Measurements from ENCODE around the gene LNX1. TPM values are rescaled to one million over a fixed set of nuclear protein-coding genes. Genes with fewer than 3 reads are reported as not detected.

Gene LNX1
- total RNA-seq, 1 experiment from 2014 or later: 1.7 TPM

GRCh38 chr4:53573696-53574095 lies 17.6 kb downstream of the LNX1 start:
- no peaks in the 10 kb centered on the region for H3K79me1 ChIP-seq (ENCODE audit: insufficient read depth, low read depth, low read length, poor library complexity, severe bottlenecking)
- H3K4me1 ChIP-seq (ENCODE audit: insufficient read depth, low read length): no peaks in the 10 kb centered on the region
- no peaks in the 10 kb centered on the region for H3K23me2 ChIP-seq (ENCODE audit: insufficient read length, low read depth, low read length, poor library complexity, severe bottlenecking)
- H4K20me1 ChIP-seq (ENCODE audit: control insufficient read depth, insufficient read depth, insufficient read length): no peaks in the 10 kb centered on the region
- H2BK5ac ChIP-seq (ENCODE audit: insufficient read length, low read length): no peak overlapping the region
- no peak for DNase-seq
- H2BK15ac ChIP-seq (ENCODE audit: low read depth, low read length): no peak overlapping the region
- H3K27ac Mint-ChIP-seq: no peak overlapping the region
- no peak overlapping the region for H3K18ac ChIP-seq (ENCODE audit: insufficient read length, low read depth, low read length)
- H4K91ac ChIP-seq (ENCODE audit: insufficient read length, low read depth, low read length): no peak overlapping the region
- no peaks in the 10 kb centered on the region for H3K79me2 ChIP-seq (ENCODE audit: insufficient read depth, low read length)
- no peak overlapping the region for H4K5ac ChIP-seq (ENCODE audit: insufficient read length, low read depth, low read length)
- no peak for TF ChIP-seq CTCF (conservative IDR thresholded peaks at IDR 0.05)
- no peak overlapping the region for H3K4ac ChIP-seq (ENCODE audit: low read depth, low read length)
- no peak overlapping the region for H2BK12ac ChIP-seq (ENCODE audit: insufficient read length, low read depth, low read length)
- H3K14ac ChIP-seq (ENCODE audit: insufficient read depth, low read length): no peak overlapping the region
- H3K27me3 Mint-ChIP-seq (ENCODE audit: low read depth): no peaks in the 10 kb centered on the region
- no peak overlapping the region for H3K23ac ChIP-seq (ENCODE audit: insufficient read length, low read depth, low read length)
- WGBS (ENCODE audit: extremely low coverage, insufficient read length, low lambda C conversion rate): no CpG with 5 or more reads among the region's 3 CpGs
- H3K27me3 ChIP-seq (ENCODE audit: insufficient read depth, low read length): no peaks in the 10 kb centered on the region
- H2BK120ac ChIP-seq (ENCODE audit: low read depth, low read length, poor library complexity, severe bottlenecking): no peak overlapping the region
- H2BK20ac ChIP-seq (ENCODE audit: low read depth, low read length, poor library complexity, severe bottlenecking): no peak overlapping the region
- peaks cover 0 to 5% (median 0%) of the 10 kb centered on the region in 3 experiments; a peak in 1 of 7 replicates for H3K36me3 Mint-ChIP-seq (ENCODE audit: insufficient read depth in 1 of 3, low read depth in 3 of 3)
- H4K8ac ChIP-seq (replicated peaks; ENCODE audit: insufficient read length, low read depth, low read length): no peak overlapping the region
- no peaks in the 10 kb centered on the region for H3K4me1 Mint-ChIP-seq
- H3K9ac ChIP-seq (ENCODE audit: extremely low read depth, insufficient read length, low read length): no peak overlapping the region
- no peak overlapping the region for H2AK5ac ChIP-seq (ENCODE audit: insufficient read length, low read length)
- no peak overlapping the region for H3K4me2 ChIP-seq (ENCODE audit: insufficient read depth, insufficient read length, low read length)
- no peak overlapping the region for H3K56ac ChIP-seq (ENCODE audit: insufficient read length, low read depth, low read length)
- H3T11ph ChIP-seq (ENCODE audit: low read length): no peak overlapping the region
- no peak overlapping the region for H3K4me3 Mint-ChIP-seq
- peaks cover 0 to 3% of the 10 kb centered on the region in 2 experiments; a peak in 2 of 5 replicates for H3K9me3 Mint-ChIP-seq
- no peaks in the 10 kb centered on the region for H3K9me3 ChIP-seq (ENCODE audit: control insufficient read depth, low read depth, low read length)
- no peak overlapping the region for H3K27ac ChIP-seq (ENCODE audit: insufficient read length, low read depth, low read length)
- no peak overlapping the region for H2AFZ ChIP-seq (ENCODE audit: low read length)
